ENCODE measurements around the gene ZNF423.

DNA sequence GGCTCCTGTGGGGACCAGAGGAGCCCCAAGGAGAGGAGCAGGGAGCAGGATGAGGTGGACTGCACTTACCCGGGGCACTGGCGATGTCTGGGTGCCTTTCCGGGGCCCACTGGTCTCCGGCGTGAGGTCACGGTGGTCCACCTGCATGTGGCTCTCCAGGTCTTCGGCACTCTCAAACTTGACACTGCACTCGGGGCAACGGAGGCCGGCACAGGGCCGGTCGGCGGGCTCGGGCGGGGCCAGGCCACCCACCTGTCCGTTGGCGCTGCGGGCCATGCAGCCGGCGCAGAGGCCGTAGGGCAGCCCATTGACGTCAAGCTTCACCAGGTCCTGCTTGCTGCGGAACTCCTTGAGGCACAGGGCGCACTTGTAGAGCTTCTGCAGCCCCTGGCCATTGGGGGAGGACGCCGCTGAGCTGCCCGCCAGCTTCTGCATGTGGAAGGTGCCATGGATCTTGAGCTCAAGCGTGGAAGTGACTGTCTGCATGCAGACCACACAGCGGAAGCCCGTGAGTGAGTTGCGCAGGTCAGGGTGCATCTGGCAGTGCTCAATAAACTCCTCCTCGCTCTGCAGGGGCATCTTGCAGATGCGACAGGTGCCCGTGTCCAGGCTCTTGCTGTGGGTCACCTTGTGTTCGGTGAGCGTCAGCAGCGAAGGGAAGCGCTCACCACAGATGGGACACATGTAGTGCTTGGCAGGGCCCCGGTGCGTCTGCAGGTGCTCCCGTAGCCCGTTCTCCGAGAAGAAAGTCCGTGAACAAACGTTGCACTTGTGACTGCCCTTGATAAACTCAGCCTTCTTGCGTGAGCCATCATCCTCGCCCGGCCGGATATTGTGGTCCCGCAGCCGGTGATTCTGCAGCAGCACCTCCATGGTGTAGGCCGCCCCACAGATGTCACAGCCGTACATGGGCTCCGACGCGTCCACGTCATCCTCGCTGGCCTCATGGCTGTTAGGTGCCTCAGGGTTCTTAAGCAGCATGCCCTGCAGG lies 220.0 kb downstream of the ZNF423 start:
- TF ChIP-seq, protein P1, sequence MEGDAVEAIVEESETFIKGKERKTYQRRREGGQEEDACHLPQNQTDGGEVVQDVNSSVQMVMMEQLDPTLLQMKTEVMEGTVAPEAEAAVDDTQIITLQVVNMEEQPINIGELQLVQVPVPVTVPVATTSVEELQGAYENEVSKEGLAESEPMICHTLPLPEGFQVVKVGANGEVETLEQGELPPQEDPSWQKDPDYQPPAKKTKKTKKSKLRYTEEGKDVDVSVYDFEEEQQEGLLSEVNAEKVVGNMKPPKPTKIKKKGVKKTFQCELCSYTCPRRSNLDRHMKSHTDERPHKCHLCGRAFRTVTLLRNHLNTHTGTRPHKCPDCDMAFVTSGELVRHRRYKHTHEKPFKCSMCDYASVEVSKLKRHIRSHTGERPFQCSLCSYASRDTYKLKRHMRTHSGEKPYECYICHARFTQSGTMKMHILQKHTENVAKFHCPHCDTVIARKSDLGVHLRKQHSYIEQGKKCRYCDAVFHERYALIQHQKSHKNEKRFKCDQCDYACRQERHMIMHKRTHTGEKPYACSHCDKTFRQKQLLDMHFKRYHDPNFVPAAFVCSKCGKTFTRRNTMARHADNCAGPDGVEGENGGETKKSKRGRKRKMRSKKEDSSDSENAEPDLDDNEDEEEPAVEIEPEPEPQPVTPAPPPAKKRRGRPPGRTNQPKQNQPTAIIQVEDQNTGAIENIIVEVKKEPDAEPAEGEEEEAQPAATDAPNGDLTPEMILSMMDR (IDR thresholded peaks at IDR 0.05): no peak
- no peak for TF ChIP-seq POLR2A (IDR thresholded peaks at IDR 0.05)
